Activated B cell treated with CpG ODN at 0.5 μM for 24 hours (primary cell): ENCODE results near the gene RAPGEF3. TPM values are rescaled to one million over a fixed set of nuclear protein-coding genes. Genes with fewer than 3 reads are reported as not detected.
A peak's percentile ranks its signal among the peaks of the same experiment; 100 is the strongest.

Experiments used
- ATAC-seq: fragments of 200-7000 bp; cut with Tn5 transposase; one replicate; pipeline ENCODE4 v1.10.0; 2021; ENCODE audit warnings: low read depth, mild to moderate bottlenecking, moderate library complexity
- CTCF ChIA-PET: fragments of 350-600 bp; sonication (Branson Sonifier 250); formaldehyde crosslinking; loops from one replicate; lab custom pipeline; 2021; ENCODE audit warnings: antibody characterized with exemption; lab: Charles Lee
- POLR2A ChIA-PET: fragments of 350-600 bp; sonication (Branson Sonifier 250); formaldehyde crosslinking; loops from one replicate; lab custom pipeline; 2021; ENCODE audit warnings: antibody characterized with exemption; lab: Charles Lee
- DNase-seq: peaks from one replicate; pipeline ENCODE4 v3.0.0; 2022
- H3K27ac Mint-ChIP-seq: one replicate; pipeline ENCODE4 v1.8.0; 2020; ENCODE audit warnings: mixed read lengths
- H3K27me3 Mint-ChIP-seq: one replicate; pipeline ENCODE4 v1.8.0; 2021; ENCODE audit warnings: mixed read lengths
- H3K36me3 Mint-ChIP-seq: one replicate; pipeline ENCODE4 v1.8.0; 2021; ENCODE audit warnings: low read depth, mixed read lengths
- H3K4me1 Mint-ChIP-seq: one replicate; pipeline ENCODE4 v1.8.0; 2021; ENCODE audit warnings: mixed read lengths
- H3K4me3 Mint-ChIP-seq: one replicate; pipeline ENCODE4 v1.8.0; 2020; ENCODE audit warnings: mild to moderate bottlenecking, mixed read lengths
- H3K9me3 Mint-ChIP-seq: one replicate; pipeline ENCODE4 v1.8.0; 2020; ENCODE audit warnings: mixed read lengths
- CTCF ChIP-seq: fragments of 200-600 bp; IDR thresholded peaks from one replicate; pipeline ENCODE4 v1.8.0; 2022; ENCODE audit warnings: antibody characterized with exemption, mild to moderate bottlenecking
- intact Hi-C: fragments of 100-400 bp; cut with micrococcal nuclease; formaldehyde crosslinking; loops from one replicate; pipeline ENCODE4 v1.15.1; 2024
- total RNA-seq: library from RNA; stranded (reverse); gene quantifications from 2 replicates; pipeline ENCODE4 v1.2.3, GENCODE V29; 2022

The RAPGEF3 gene
- total RNA-seq, 1 donor from 2014 or later, result 5.0 TPM

- H3K36me3 Mint-ChIP-seq, result no peaks in the 10 kb centered on the region
- peak overlapping the region; percentile 57 for H3K27ac Mint-ChIP-seq
- no peaks in the 10 kb centered on the region for H3K27me3 Mint-ChIP-seq
- no peaks in the 10 kb centered on the region for H3K9me3 Mint-ChIP-seq
- ChIA-PET POLR2A (interaction anchor here (1.1 to 3.0 kb wide), 3 partner anchors 9 to 18 kb away, joined by 5 to 11 read pairs (median 8); partner anchors contain the start of gene RAPGEF3), CTCF (interaction anchor here (0.9 to 10.0 kb wide), 4 partner anchors 11 to 89 kb away, joined by 3 to 416 read pairs (median 7); partner anchors contain the start of genes RAPGEF3 and SLC48A1)
- DNase-seq, result no peak
- intact Hi-C loops, result loop anchor here (1.0 kb wide), 1 partner anchor 8 kb away; no protein-coding TSS in a partner anchor
- no peak for TF ChIP-seq CTCF
- peak overlapping the region; percentile 21 for H3K4me3 Mint-ChIP-seq
- peak; percentile 90 for ATAC-seq
- peaks cover 54% of the 10 kb centered on the region for H3K4me1 Mint-ChIP-seq
These were observed 11.6 kb downstream of the RAPGEF3 start for GRCh38 chr12:47747126-47747525.

GRCh38 chr12:47746523-47746922, 12.2 kb downstream of the RAPGEF3 start:
- intact Hi-C loops, result no loop called here
- Mint-ChIP-seq H3K9me3 (no peaks in the 10 kb centered on the region), H3K4me1 (peaks cover 59% of the 10 kb centered on the region), H3K27me3 (no peaks in the 10 kb centered on the region), H3K36me3 (no peaks in the 10 kb centered on the region), H3K27ac (peak overlapping the region; percentile 57), H3K4me3 (peak overlapping the region; percentile 21)
- DNase-seq (no peak), ATAC-seq (no peak)
- TF ChIP-seq CTCF, result no peak
- CTCF ChIA-PET, result interaction anchor here (0.9 to 10.0 kb wide), 3 partner anchors 12 to 89 kb away, joined by 3 to 416 read pairs (median 11); partner anchors contain the start of genes RAPGEF3 and SLC48A1
- POLR2A ChIA-PET, result interaction anchor here (1.1 to 3.0 kb wide), 3 partner anchors 9 to 19 kb away, joined by 5 to 11 read pairs (median 8); partner anchors contain the start of gene RAPGEF3

- Mint-ChIP-seq H3K27ac (no peak overlapping the region), H3K27me3 (no peaks in the 10 kb centered on the region), H3K4me1 (peaks cover 63% of the 10 kb centered on the region), H3K36me3 (no peaks in the 10 kb centered on the region), H3K9me3 (no peaks in the 10 kb centered on the region), H3K4me3 (no peak overlapping the region)
- intact Hi-C loops, result no loop called here
- TF ChIP-seq CTCF, result no peak
- no peak for ATAC-seq
- POLR2A ChIA-PET, result interaction anchor here (3.0 kb wide), 1 partner anchor 13 kb away, joined by 11 read pairs; the partner anchor contains the start of gene RAPGEF3
- CTCF ChIA-PET, result interaction anchor here (2.0 to 10.0 kb wide), 2 partner anchors 12 to 24 kb away, joined by 11 to 416 read pairs; partner anchors contain the start of genes RAPGEF3 and SLC48A1
- DNase-seq, result no peak
These were observed 12.6 kb downstream of the RAPGEF3 start for GRCh38 chr12:47746073-47746472.

- Mint-ChIP-seq H3K4me1 (peaks cover 69% of the 10 kb centered on the region), H3K4me3 (no peak overlapping the region), H3K27ac (no peak overlapping the region), H3K27me3 (no peaks in the 10 kb centered on the region), H3K36me3 (no peaks in the 10 kb centered on the region), H3K9me3 (no peaks in the 10 kb centered on the region)
- intact Hi-C loops, result no loop called here
- ChIA-PET CTCF (interaction anchor here (2.0 to 10.0 kb wide), 5 partner anchors 13 to 35 kb away, joined by 11 to 416 read pairs (median 111); partner anchors contain the start of genes RAPGEF3 and SLC48A1), POLR2A (interaction anchor here (3.0 to 6.3 kb wide), 2 partner anchors 12 to 13 kb away, joined by 11 to 84 read pairs; partner anchors contain the start of gene RAPGEF3)
- no peak for DNase-seq
- ATAC-seq, result no peak
- TF ChIP-seq CTCF, result no peak
These were observed 13.1 kb downstream of the RAPGEF3 start for GRCh38 chr12:47745485-47746041.
